Activated CD4-positive, alpha-beta memory T cell treated with anti-CD3 and anti-CD28 coated beads, Interleukin-2, amount 10 ng/mL, durations not matched to agents 7 days and 5 days (primary cell): ENCODE results near the gene GPR17. TPM values are rescaled to one million over a fixed set of nuclear protein-coding genes. Genes with fewer than 3 reads are reported as not detected.

ENCODE experiments used
- CTCF ChIA-PET: fragments of 350-600 bp; sonication (Branson Sonifier 250); formaldehyde crosslinking; loops from one replicate; lab custom pipeline; 2021; ENCODE audit warnings: antibody characterized with exemption, inconsistent platforms; lab: Charles Lee
- POLR2A ChIA-PET: fragments of 350-600 bp; sonication (Branson Sonifier 250); formaldehyde crosslinking; loops from one replicate; lab custom pipeline; 2021; ENCODE audit warnings: antibody characterized with exemption; lab: Charles Lee
- DNase-seq: peaks from one replicate; pipeline ENCODE4 v3.0.0-alpha.2; 2020
- H3K27ac Mint-ChIP-seq: one replicate; pipeline ENCODE4 v1.8.0; 2021; ENCODE audit warnings: mild to moderate bottlenecking, mixed read lengths
- H3K27me3 Mint-ChIP-seq: one replicate; pipeline ENCODE4 v1.8.0; 2021; ENCODE audit warnings: mixed read lengths
- H3K36me3 Mint-ChIP-seq: one replicate; pipeline ENCODE4 v1.8.0; 2021; ENCODE audit warnings: low read depth, mixed read lengths
- H3K4me1 Mint-ChIP-seq: one replicate; pipeline ENCODE4 v1.8.0; 2021; ENCODE audit warnings: mixed read lengths
- H3K4me3 Mint-ChIP-seq: one replicate; pipeline ENCODE4 v1.8.0; 2021; ENCODE audit warnings: mild to moderate bottlenecking, mixed read lengths
- H3K9me3 Mint-ChIP-seq: one replicate; pipeline ENCODE4 v1.8.0; 2021; ENCODE audit warnings: mixed read lengths
- total RNA-seq, 2 experiments: library from RNA; stranded (reverse); gene quantifications; one replicate each; pipeline ENCODE4 v1.2.3, GENCODE V29; 2021

The GPR17 gene
- total RNA-seq, 2 experiments from 2014 or later: not detected

- Mint-ChIP-seq H3K4me1 (peaks cover 4% of the 10 kb centered on the region), H3K9me3 (no peaks in the 10 kb centered on the region), H3K36me3 (no peaks in the 10 kb centered on the region), H3K27ac (no peak overlapping the region), H3K27me3 (peaks cover 66% of the 10 kb centered on the region), H3K4me3 (no peak overlapping the region)
- ChIA-PET CTCF (interaction anchor here (0.6 kb wide), 1 partner anchor 333 kb away, joined by 3 read pairs; no protein-coding TSS in a partner anchor), POLR2A (no interaction called here)
- no peak for DNase-seq
Measured at GRCh38 chr2:127670055-127670956, 24.4 kb downstream of the GPR17 start.

- ChIA-PET CTCF (interaction anchor here (0.6 kb wide), 1 partner anchor 332 kb away, joined by 3 read pairs; no protein-coding TSS in a partner anchor), POLR2A (no interaction called here)
- no peaks in the 10 kb centered on the region for H3K36me3 Mint-ChIP-seq
- peaks cover 7% of the 10 kb centered on the region for H3K4me1 Mint-ChIP-seq
- no peak overlapping the region for H3K4me3 Mint-ChIP-seq
- no peak for DNase-seq
- peaks cover 63% of the 10 kb centered on the region for H3K27me3 Mint-ChIP-seq
- H3K27ac Mint-ChIP-seq: no peak overlapping the region
- H3K9me3 Mint-ChIP-seq: no peaks in the 10 kb centered on the region
Measured at GRCh38 chr2:127670957-127671290, 25.0 kb downstream of the GPR17 start.

- POLR2A ChIA-PET: no interaction called here
- DNase-seq: no peak
- no peak overlapping the region for H3K27ac Mint-ChIP-seq
- no peaks in the 10 kb centered on the region for H3K36me3 Mint-ChIP-seq
- peaks cover 62% of the 10 kb centered on the region for H3K27me3 Mint-ChIP-seq
- H3K4me3 Mint-ChIP-seq: no peak overlapping the region
- H3K9me3 Mint-ChIP-seq: no peaks in the 10 kb centered on the region
- CTCF ChIA-PET: interaction anchor here (0.5 kb wide), 1 partner anchor 111 kb away, joined by 3 read pairs; no protein-coding TSS in a partner anchor
- H3K4me1 Mint-ChIP-seq: peaks cover 9% of the 10 kb centered on the region
Measured at GRCh38 chr2:127671557-127672302, 25.8 kb downstream of the GPR17 start.

GRCh38 chr2:127672341-127673224, 26.6 kb downstream of the GPR17 start:
- POLR2A ChIA-PET: no interaction called here
- peaks cover 9% of the 10 kb centered on the region for H3K4me1 Mint-ChIP-seq
- DNase-seq: no peak
- H3K27me3 Mint-ChIP-seq: peaks cover 64% of the 10 kb centered on the region
- H3K36me3 Mint-ChIP-seq: no peaks in the 10 kb centered on the region
- CTCF ChIA-PET: interaction anchor here (0.5 kb wide), 1 partner anchor 111 kb away, joined by 3 read pairs; no protein-coding TSS in a partner anchor
- no peak overlapping the region for H3K27ac Mint-ChIP-seq
- H3K9me3 Mint-ChIP-seq: no peaks in the 10 kb centered on the region
- no peak overlapping the region for H3K4me3 Mint-ChIP-seq

- Mint-ChIP-seq H3K27ac (no peak overlapping the region), H3K4me3 (no peak overlapping the region), H3K9me3 (no peaks in the 10 kb centered on the region), H3K27me3 (peaks cover 72% of the 10 kb centered on the region), H3K36me3 (no peaks in the 10 kb centered on the region), H3K4me1 (peaks cover 9% of the 10 kb centered on the region)
- ChIA-PET POLR2A (no interaction called here), CTCF (no interaction called here)
- DNase-seq: no peak
Measured at GRCh38 chr2:127673291-127674069, 27.5 kb downstream of the GPR17 start.

- peaks cover 70% of the 10 kb centered on the region for H3K27me3 Mint-ChIP-seq
- no peaks in the 10 kb centered on the region for H3K9me3 Mint-ChIP-seq
- CTCF ChIA-PET: no interaction called here
- H3K36me3 Mint-ChIP-seq: no peaks in the 10 kb centered on the region
- peaks cover 9% of the 10 kb centered on the region for H3K4me1 Mint-ChIP-seq
- no peak overlapping the region for H3K27ac Mint-ChIP-seq
- peak overlapping the region; percentile 37 for H3K4me3 Mint-ChIP-seq
- POLR2A ChIA-PET: no interaction called here
- DNase-seq: no peak
Measured at GRCh38 chr2:127674241-127675209, 28.6 kb downstream of the GPR17 start.

- Mint-ChIP-seq H3K4me1 (peaks cover 9% of the 10 kb centered on the region), H3K4me3 (peak within 1 kb of the TSS; percentile 37), H3K36me3 (no peaks in the 10 kb centered on the region), H3K9me3 (no peaks in the 10 kb centered on the region), H3K27ac (no peak within 1 kb of the TSS), H3K27me3 (peaks cover 63% of the 10 kb centered on the region)
- POLR2A ChIA-PET: no interaction called here
- CTCF ChIA-PET: interaction anchor here (0.7 to 1.1 kb wide), 2 partner anchors 84 to 196 kb away, joined by 3 to 5 read pairs; no protein-coding TSS in a partner anchor
- DNase-seq: no peak
Measured at GRCh38 chr2:127675331-127676261, 29.6 kb downstream of the GPR17 start, which contains the start of gene LIMS2. Gene LIMS2 (minus strand): TSS chr2:127675530. CDS start chr2:127675024, 506 bp downstream.

- peaks cover 66% of the 10 kb centered on the region for H3K27me3 Mint-ChIP-seq
- no peaks in the 10 kb centered on the region for H3K36me3 Mint-ChIP-seq
- POLR2A ChIA-PET: no interaction called here
- no peaks in the 10 kb centered on the region for H3K9me3 Mint-ChIP-seq
- CTCF ChIA-PET: interaction anchor here (1.1 kb wide), 1 partner anchor 86 kb away, joined by 3 read pairs; no protein-coding TSS in a partner anchor
- H3K4me1 Mint-ChIP-seq: peaks cover 9% of the 10 kb centered on the region
- DNase-seq: no peak
- no peak overlapping the region for H3K4me3 Mint-ChIP-seq
- no peak overlapping the region for H3K27ac Mint-ChIP-seq
Measured at GRCh38 chr2:127676906-127677305, 31.0 kb downstream of the GPR17 start.

GRCh38 chr2:127678531-127678930, 32.6 kb downstream of the GPR17 start:
- peaks cover 9% of the 10 kb centered on the region for H3K4me1 Mint-ChIP-seq
- no peak overlapping the region for H3K4me3 Mint-ChIP-seq
- ChIA-PET CTCF (no interaction called here), POLR2A (no interaction called here)
- no peak for DNase-seq
- peaks cover 51% of the 10 kb centered on the region for H3K27me3 Mint-ChIP-seq
- no peaks in the 10 kb centered on the region for H3K36me3 Mint-ChIP-seq
- no peaks in the 10 kb centered on the region for H3K9me3 Mint-ChIP-seq
- H3K27ac Mint-ChIP-seq: no peak overlapping the region

- Mint-ChIP-seq H3K27ac (no peak overlapping the region), H3K9me3 (no peaks in the 10 kb centered on the region), H3K4me1 (peaks cover 9% of the 10 kb centered on the region), H3K36me3 (no peaks in the 10 kb centered on the region), H3K4me3 (no peak overlapping the region), H3K27me3 (peaks cover 46% of the 10 kb centered on the region)
- DNase-seq: no peak
- CTCF ChIA-PET: no interaction called here
- POLR2A ChIA-PET: no interaction called here
Measured at GRCh38 chr2:127678991-127679390, 33.0 kb downstream of the GPR17 start.
